Measurements from ENCODE around the gene TEFM. TPM values are rescaled to one million over a fixed set of nuclear protein-coding genes. Genes with fewer than 3 reads are reported as not detected.

Gene TEFM
- polyA plus RNA-seq = 10 to 100 TPM; 11.2 to 24.5 (median 12.8) TPM
- long read RNA-seq, donor 1 = 0 reads
- long read RNA-seq, donor 2, partial matches to known transcripts = 0 of 1 reads
- long read RNA-seq, donor 2, other reads (novel, unspliced or antisense) = 0 of 1 reads
- long read RNA-seq, donor 3, partial matches to known transcripts = 0 of 3 reads
- long read RNA-seq, donor 3, other reads (novel, unspliced or antisense) = 0 of 3 reads
- long read RNA-seq, donor 4, partial matches to known transcripts = 0 of 1 reads
- long read RNA-seq, donor 4, other reads (novel, unspliced or antisense) = 0 of 1 reads
- long read RNA-seq, donor 5 = 0 reads
- long read RNA-seq, donor 6, partial matches to known transcripts = 0 of 3 reads
- long read RNA-seq, donor 6, other reads (novel, unspliced or antisense) = 0 of 3 reads
- long read RNA-seq, donor 7, partial matches to known transcripts = 0 of 3 reads
- long read RNA-seq, donor 7, other reads (novel, unspliced or antisense) = 0 of 3 reads
- long read RNA-seq, donor 8, partial matches to known transcripts = 0 of 1 reads
- long read RNA-seq, donor 8, other reads (novel, unspliced or antisense) = 0 of 1 reads
- long read RNA-seq, donor 9, partial matches to known transcripts = 0 of 3 reads
- long read RNA-seq, donor 9, other reads (novel, unspliced or antisense) = 0 of 3 reads
- long read RNA-seq, donor 10, partial matches to known transcripts = 0 of 4 reads
- long read RNA-seq, donor 10, other reads (novel, unspliced or antisense) = 0 of 4 reads

- Histone ChIP-seq H3K4me3 (ENCODE audit: low read depth in 1 of 3, low read length in 3 of 3) (peak within 1 kb of the TSS; percentile 63 to 95 (median 77)), H3K36me3 (ENCODE audit: control insufficient read depth in 3 of 3, insufficient read depth in 2 of 3, low read depth in 1 of 3, low read length in 3 of 3) (peaks cover 2 to 3% (median 3%) of the 10 kb centered on the region in 3 donors), H3K27ac (ENCODE audit: low read depth in 1 of 3, low read length in 2 of 3) (peak within 1 kb of the TSS; percentile 90 to 92 (median 91)), H3K4me1 (ENCODE audit: control insufficient read depth in 3 of 3, insufficient read depth in 2 of 3, low read depth in 1 of 3, low read length in 2 of 3) (peaks cover 0 to 6% (median 2%) of the 10 kb centered on the region in 3 donors), H3K27me3 (ENCODE audit: control insufficient read depth in 3 of 3, insufficient read depth in 3 of 3, low read length in 3 of 3) (no peaks in the 10 kb centered on the region), H3K9me3 (ENCODE audit: control insufficient read depth in 2 of 2, insufficient read depth in 1 of 2, low read depth in 1 of 2, low read length in 1 of 2) (no peaks in the 10 kb centered on the region)
- DNase-seq (peak; percentile 90 to 96), FAIRE-seq (no peak)
- WGBS, 3 donors = 0% methylated on average over 44 to 47 of the region's 47 CpGs
Observed at GRCh38 chr17:30906101-30906911, at the start of gene TEFM. Gene TEFM (minus strand): TSS chr17:30906238. CDS start chr17:30906198, 40 bp downstream.

- DNase-seq = no peak
- 75 to 94% (median 92%) methylated on average over 6 of the region's 6 CpGs for WGBS, 3 donors
- Histone ChIP-seq H3K4me3 (ENCODE audit: low read depth in 1 of 3, low read length in 3 of 3) (no peak overlapping the region), H3K27ac (ENCODE audit: low read depth in 1 of 3, low read length in 2 of 3) (no peak overlapping the region), H3K27me3 (ENCODE audit: control insufficient read depth in 3 of 3, insufficient read depth in 3 of 3, low read length in 3 of 3) (no peaks in the 10 kb centered on the region), H3K4me1 (ENCODE audit: control insufficient read depth in 3 of 3, insufficient read depth in 2 of 3, low read depth in 1 of 3, low read length in 2 of 3) (peaks cover 0 to 16% (median 3%) of the 10 kb centered on the region in 3 donors), H3K9me3 (ENCODE audit: control insufficient read depth in 2 of 2, insufficient read depth in 1 of 2, low read depth in 1 of 2, low read length in 1 of 2) (no peaks in the 10 kb centered on the region), H3K36me3 (ENCODE audit: control insufficient read depth in 3 of 3, insufficient read depth in 2 of 3, low read depth in 1 of 3, low read length in 3 of 3) (no peaks in the 10 kb centered on the region)
- no peak for FAIRE-seq
Observed at GRCh38 chr17:30954046-30954830, 48.2 kb upstream of the TEFM start.

GRCh38 chr17:30952638-30953393 lies 46.8 kb upstream of the TEFM start:
- DNase-seq (no peak), FAIRE-seq (no peak)
- no peaks in the 10 kb centered on the region for H3K36me3 ChIP-seq (ENCODE audit: control insufficient read depth in 3 of 3, insufficient read depth in 2 of 3, low read depth in 1 of 3, low read length in 3 of 3)
- no peak overlapping the region for H3K4me3 ChIP-seq (ENCODE audit: low read depth in 1 of 3, low read length in 3 of 3)
- H3K27ac ChIP-seq (ENCODE audit: low read depth in 1 of 3, low read length in 2 of 3) = peak overlapping the region in 1 of 3 donors; percentile 60
- WGBS, 3 donors = 67 to 93% (median 83%) methylated on average over 9 of the region's 9 CpGs
- peaks cover 0 to 16% (median 3%) of the 10 kb centered on the region in 3 donors for H3K4me1 ChIP-seq (ENCODE audit: control insufficient read depth in 3 of 3, insufficient read depth in 2 of 3, low read depth in 1 of 3, low read length in 2 of 3)
- H3K27me3 ChIP-seq (ENCODE audit: control insufficient read depth in 3 of 3, insufficient read depth in 3 of 3, low read length in 3 of 3) = no peaks in the 10 kb centered on the region
- H3K9me3 ChIP-seq (ENCODE audit: control insufficient read depth in 2 of 2, insufficient read depth in 1 of 2, low read depth in 1 of 2, low read length in 1 of 2) = no peaks in the 10 kb centered on the region

GRCh38 chr17:30950669-30951399 lies 44.8 kb upstream of the TEFM start:
- Histone ChIP-seq H3K36me3 (ENCODE audit: control insufficient read depth in 3 of 3, insufficient read depth in 2 of 3, low read depth in 1 of 3, low read length in 3 of 3) (no peaks in the 10 kb centered on the region), H3K27me3 (ENCODE audit: control insufficient read depth in 3 of 3, insufficient read depth in 3 of 3, low read length in 3 of 3) (no peaks in the 10 kb centered on the region), H3K27ac (ENCODE audit: low read depth in 1 of 3, low read length in 2 of 3) (peak overlapping the region; percentile 50 to 81 (median 55)), H3K4me1 (ENCODE audit: control insufficient read depth in 3 of 3, insufficient read depth in 2 of 3, low read depth in 1 of 3, low read length in 2 of 3) (peaks cover 0 to 16% (median 3%) of the 10 kb centered on the region in 3 donors), H3K4me3 (ENCODE audit: low read depth in 1 of 3, low read length in 3 of 3) (no peak overlapping the region), H3K9me3 (ENCODE audit: control insufficient read depth in 2 of 2, insufficient read depth in 1 of 2, low read depth in 1 of 2, low read length in 1 of 2) (no peaks in the 10 kb centered on the region)
- WGBS, 3 donors = 24 to 48% (median 37%) methylated on average over 9 of the region's 9 CpGs
- DNase-seq (peak; percentile 97 to 99), FAIRE-seq (no peak)

- Histone ChIP-seq H3K4me1 (ENCODE audit: control insufficient read depth in 3 of 3, insufficient read depth in 2 of 3, low read depth in 1 of 3, low read length in 2 of 3) (peaks cover 0 to 16% (median 3%) of the 10 kb centered on the region in 3 donors), H3K36me3 (ENCODE audit: control insufficient read depth in 3 of 3, insufficient read depth in 2 of 3, low read depth in 1 of 3, low read length in 3 of 3) (no peaks in the 10 kb centered on the region), H3K4me3 (ENCODE audit: low read depth in 1 of 3, low read length in 3 of 3) (no peak overlapping the region), H3K9me3 (ENCODE audit: control insufficient read depth in 2 of 2, insufficient read depth in 1 of 2, low read depth in 1 of 2, low read length in 1 of 2) (no peaks in the 10 kb centered on the region), H3K27me3 (ENCODE audit: control insufficient read depth in 3 of 3, insufficient read depth in 3 of 3, low read length in 3 of 3) (no peaks in the 10 kb centered on the region), H3K27ac (ENCODE audit: low read depth in 1 of 3, low read length in 2 of 3) (peak overlapping the region; percentile 47 to 71 (median 50))
- FAIRE-seq (no peak), DNase-seq (no peak)
- WGBS, 3 donors = 72 to 87% (median 84%) methylated on average over 5 of the region's 5 CpGs
Observed at GRCh38 chr17:30950189-30950588, 44.2 kb upstream of the TEFM start.

- Histone ChIP-seq H3K4me1 (ENCODE audit: control insufficient read depth in 3 of 3, insufficient read depth in 2 of 3, low read depth in 1 of 3, low read length in 2 of 3) (peaks cover 0 to 16% (median 3%) of the 10 kb centered on the region in 3 donors), H3K36me3 (ENCODE audit: control insufficient read depth in 3 of 3, insufficient read depth in 2 of 3, low read depth in 1 of 3, low read length in 3 of 3) (no peaks in the 10 kb centered on the region), H3K27ac (ENCODE audit: low read depth in 1 of 3, low read length in 2 of 3) (no peak overlapping the region), H3K9me3 (ENCODE audit: control insufficient read depth in 2 of 2, insufficient read depth in 1 of 2, low read depth in 1 of 2, low read length in 1 of 2) (no peaks in the 10 kb centered on the region), H3K4me3 (ENCODE audit: low read depth in 1 of 3, low read length in 3 of 3) (no peak overlapping the region), H3K27me3 (ENCODE audit: control insufficient read depth in 3 of 3, insufficient read depth in 3 of 3, low read length in 3 of 3) (no peaks in the 10 kb centered on the region)
- 95 to 97% (median 96%) methylated on average over 5 of the region's 5 CpGs for WGBS, 3 donors
- FAIRE-seq (no peak), DNase-seq (no peak)
Observed at GRCh38 chr17:30947796-30948195, 41.8 kb upstream of the TEFM start.

Data from small intestine (tissue), 16 donors.